ENCODE measurements around the gene RASSF5.

- TF ChIP-seq CTCF (conservative IDR thresholded peaks at IDR 0.05): no peak
- TF ChIP-seq EZH2 (IDR thresholded peaks at IDR 0.05; ENCODE audit: low read depth): no peak
Measured at GRCh38 chr1:206569556-206569955, 62.2 kb downstream of the RASSF5 start.

Measured in PC-9 (cell line).